Fibroblast of villous mesenchyme (primary cell): ENCODE results near the gene ADAMTSL2. TPM values are rescaled to one million over a fixed set of nuclear protein-coding genes. Genes with fewer than 3 reads are reported as not detected.
A peak's percentile ranks its signal among the peaks of the same experiment; 100 is the strongest.

Source experiments
- DNase-seq: peaks from one replicate; pipeline ENCODE4 v3.0.0-alpha.2; 2010; ENCODE audit warnings: low read depth
- H3K4me3 ChIP-seq: 2 replicates; pipeline ENCODE4 v1.5.1; 2011; ENCODE audit warnings: low read depth, mild to moderate bottlenecking, low read length
- total RNA-seq: library from RNA; depleted of rRNA; stranded (reverse); fragments of >200 nt; gene quantifications from 2 replicates; pipeline ENCODE4 v1.2.3, GENCODE V29; 2012
- TF ChIP-seq, protein P1 (sequence below): IDR thresholded peaks from 2 replicates; pipeline ENCODE4 v1.5.1; 2012; ENCODE audit warnings: low read depth, mild to moderate bottlenecking, low read length; ENCODE audit not compliant: insufficient read depth

ADAMTSL2 gene
- total RNA-seq, 1 donor = under 0.01 TPM

DNA sequence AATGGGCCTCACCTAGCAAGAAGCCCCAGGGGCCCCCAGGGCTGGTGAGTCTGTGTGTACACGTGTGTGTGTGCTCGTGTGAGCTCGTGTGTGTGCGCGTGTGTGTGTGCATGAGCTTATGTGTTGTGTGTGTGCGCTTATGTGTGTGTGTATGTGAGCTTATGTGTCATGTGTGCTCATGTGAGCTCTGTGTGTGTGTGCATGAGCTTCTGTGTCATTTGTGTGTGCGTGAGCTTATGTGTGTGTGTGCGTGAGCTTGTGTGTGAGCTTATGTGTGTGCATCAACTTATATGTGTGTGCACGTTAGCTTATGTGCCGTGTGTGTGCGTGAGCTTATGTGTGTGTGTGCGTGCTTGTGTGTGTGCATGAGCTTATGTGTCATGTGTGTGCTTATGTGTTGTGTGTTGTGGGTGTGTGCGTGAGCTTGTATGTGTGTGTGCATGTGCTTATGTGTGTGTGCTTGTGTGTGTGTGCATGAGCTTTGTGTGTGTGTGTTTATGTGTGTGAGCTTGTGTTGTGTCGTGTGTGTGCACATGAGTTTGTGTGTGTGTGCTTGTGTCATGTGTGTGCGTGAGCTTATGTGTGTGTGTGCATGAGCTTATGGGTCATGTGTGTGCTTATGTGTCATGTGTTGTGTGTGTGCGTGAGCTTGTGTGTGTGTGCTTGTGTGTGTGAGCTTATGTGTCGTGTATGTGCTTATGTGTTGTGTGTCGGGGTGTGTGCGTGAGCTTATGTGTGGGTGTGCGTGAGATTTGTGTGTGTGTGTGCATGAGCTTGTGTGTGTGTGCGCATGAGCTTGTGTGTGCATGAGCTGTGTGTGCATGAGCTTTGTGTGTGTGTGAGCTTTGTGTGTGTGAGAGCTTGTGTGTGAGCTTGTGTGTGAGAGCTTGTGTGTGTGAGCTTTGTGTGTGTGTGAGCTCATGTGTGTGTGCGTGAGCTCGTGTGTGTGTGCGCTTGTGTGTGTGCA lies 38.9 kb upstream of the ADAMTSL2 start:
- TF ChIP-seq, protein P1, sequence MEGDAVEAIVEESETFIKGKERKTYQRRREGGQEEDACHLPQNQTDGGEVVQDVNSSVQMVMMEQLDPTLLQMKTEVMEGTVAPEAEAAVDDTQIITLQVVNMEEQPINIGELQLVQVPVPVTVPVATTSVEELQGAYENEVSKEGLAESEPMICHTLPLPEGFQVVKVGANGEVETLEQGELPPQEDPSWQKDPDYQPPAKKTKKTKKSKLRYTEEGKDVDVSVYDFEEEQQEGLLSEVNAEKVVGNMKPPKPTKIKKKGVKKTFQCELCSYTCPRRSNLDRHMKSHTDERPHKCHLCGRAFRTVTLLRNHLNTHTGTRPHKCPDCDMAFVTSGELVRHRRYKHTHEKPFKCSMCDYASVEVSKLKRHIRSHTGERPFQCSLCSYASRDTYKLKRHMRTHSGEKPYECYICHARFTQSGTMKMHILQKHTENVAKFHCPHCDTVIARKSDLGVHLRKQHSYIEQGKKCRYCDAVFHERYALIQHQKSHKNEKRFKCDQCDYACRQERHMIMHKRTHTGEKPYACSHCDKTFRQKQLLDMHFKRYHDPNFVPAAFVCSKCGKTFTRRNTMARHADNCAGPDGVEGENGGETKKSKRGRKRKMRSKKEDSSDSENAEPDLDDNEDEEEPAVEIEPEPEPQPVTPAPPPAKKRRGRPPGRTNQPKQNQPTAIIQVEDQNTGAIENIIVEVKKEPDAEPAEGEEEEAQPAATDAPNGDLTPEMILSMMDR = no peak
- no peak for DNase-seq
- no peak overlapping the region for H3K4me3 ChIP-seq

DNA sequence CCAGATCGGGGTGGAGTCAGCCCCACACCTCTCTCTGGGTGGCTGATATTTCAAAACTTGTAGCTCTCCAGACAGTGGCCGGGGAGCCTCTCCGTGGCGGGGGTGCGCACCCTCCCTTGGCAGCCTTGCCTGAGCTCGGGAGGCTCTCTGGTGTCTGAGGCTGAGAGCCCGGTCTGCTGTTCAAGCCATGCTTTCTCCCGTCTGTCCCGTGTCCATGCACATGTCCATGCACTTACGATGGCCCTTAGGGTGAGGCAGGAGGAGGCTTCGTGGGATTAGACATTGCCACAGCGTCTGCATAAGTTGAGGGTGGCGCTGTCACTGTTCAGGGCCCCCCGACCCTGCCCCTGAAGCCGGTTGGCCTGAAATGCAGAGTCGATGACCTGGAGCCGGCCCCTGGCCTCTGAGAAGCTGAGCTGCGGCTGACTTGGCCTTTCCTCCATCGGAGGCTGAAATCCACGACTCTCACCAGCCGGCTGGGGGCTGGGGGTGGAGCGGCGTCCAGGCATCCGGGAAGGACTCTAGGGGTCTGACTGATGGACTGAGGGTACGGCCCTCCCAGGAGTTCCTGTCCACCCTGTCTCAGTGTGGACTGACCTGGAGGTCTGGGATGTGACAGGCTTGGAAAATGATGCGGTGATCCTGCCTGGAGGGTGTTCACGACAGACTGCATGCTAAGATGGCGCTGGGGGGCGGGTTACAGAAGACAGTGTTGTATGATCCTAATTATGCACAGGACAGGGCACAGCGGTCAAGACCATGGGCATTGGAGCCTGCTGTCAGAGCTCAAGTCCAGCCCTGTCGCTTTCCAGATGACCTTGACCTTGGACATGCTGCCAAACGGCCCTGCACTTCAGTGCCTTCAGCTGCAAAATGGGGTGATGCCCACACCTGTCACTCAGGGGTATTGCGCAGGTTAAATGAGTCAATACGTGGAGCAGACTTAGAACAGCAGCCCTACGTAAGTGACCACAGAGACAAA lies 37.4 kb upstream of the ADAMTSL2 start:
- TF ChIP-seq, protein P1 = no peak
- no peak overlapping the region for H3K4me3 ChIP-seq
- no peak for DNase-seq

DNA sequence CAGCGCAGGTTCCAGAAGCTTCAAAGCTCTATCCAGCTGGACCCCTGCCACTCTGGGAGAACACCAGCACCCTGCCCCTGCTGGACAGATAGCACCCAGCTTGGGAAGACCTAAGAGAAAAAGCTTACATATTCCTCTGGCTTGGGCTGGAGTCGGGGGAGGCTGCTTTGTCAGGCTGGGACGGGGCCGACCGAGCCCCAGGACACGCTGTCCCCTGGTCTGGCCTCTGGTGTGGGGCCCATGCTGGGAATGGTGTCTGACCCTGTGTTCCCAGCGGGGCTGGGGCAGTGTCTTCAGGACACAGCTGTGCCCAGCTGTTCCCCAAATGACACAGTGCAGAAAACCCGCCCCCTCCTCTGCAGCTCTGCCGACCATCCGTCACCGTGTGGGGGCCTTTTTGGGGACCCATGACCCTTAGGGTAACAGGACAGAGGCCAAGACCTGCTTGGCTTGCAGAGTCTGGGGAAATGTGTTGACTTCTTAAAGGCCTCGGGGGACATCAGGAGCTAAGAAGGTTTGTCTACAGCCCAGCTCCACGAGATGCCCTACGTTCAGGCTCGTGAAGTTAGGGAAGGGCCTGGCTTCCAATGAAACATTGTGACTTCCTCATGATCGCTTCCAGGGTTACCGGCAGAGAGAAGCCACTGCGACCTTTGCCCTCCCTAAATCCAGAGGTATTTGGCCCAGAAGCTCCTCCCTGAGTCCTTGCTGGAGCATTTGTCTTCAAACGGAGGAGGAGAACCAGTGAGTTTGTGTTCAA lies 35.2 kb upstream of the ADAMTSL2 start:
- DNase-seq = peak; percentile 29
- TF ChIP-seq, protein P1 = no peak
- H3K4me3 ChIP-seq = no peak overlapping the region

DNA sequence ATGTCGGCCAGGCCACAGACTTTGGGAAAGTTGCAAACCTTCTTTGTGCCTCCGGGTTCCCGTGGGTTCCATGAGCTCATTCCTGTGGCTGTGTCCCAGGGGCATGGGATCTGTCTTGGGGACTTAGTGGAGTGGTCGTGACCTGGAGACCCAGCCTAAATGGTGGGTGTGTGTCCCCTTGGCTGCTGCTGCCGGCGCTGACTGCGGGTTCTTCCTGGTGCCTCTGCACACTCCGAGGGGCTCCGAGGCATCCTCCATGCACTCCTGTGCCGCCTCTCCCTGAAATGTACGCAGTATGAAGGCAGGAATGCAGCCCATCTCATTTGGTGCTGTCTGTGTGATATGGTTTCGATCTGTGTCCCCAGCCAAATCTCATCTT lies 34.6 kb upstream of the ADAMTSL2 start:
- no peak overlapping the region for H3K4me3 ChIP-seq
- TF ChIP-seq, protein P1 = no peak
- no peak for DNase-seq

DNA sequence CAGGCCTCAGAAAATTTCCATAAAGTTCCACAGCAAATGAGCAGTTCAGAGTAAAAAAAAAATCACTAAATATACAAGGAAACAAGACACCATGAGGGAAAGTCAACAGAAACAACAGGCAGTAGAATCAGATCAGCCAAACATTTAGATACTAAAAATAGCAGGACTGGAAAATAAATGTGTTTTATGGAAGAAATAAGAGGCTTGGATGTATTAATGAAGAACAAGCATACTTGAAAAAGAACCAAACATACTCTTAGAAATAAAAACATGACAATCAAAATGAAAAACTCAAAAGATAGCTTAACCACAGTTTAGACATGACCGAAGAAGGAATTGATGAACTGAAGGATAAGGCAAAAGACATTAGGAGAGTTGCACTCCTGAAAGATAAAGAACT lies 32.4 kb upstream of the ADAMTSL2 start:
- TF ChIP-seq, protein P1 = no peak
- DNase-seq = no peak
- H3K4me3 ChIP-seq = no peak overlapping the region

DNA sequence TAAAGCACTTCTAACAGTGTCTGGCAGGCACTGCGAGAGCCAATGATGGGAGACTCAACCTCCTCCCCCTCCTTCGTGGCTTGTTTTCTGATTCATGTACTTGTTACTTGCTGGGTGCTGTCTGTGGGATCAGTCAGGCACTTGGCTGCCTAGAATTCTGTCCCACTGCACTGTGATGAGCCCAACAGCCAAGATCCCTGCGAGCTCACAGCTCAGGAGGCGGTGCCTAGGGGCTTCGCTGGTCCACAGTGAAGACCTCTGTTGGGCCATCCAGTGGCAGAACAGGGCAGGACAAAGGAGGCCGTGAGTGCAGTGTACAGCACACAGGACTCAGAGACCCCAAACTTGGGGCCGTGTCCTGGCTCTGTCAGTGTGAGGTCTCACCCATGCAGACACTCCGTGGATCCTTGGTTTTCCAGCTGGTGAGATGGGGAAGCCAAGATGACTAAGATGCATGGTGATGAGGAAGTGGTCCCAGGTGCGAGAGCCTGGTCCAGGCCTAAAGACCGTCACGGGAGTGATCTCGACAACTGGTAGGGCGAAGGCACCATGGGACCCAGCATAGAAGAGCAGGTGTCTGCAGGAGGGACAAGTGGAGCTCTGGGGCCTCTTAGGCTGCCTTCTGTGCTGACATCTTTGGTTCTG lies 29.2 kb upstream of the ADAMTSL2 start:
- no peak overlapping the region for H3K4me3 ChIP-seq
- TF ChIP-seq, protein P1 = no peak
- no peak for DNase-seq
